Activated CD8-positive, alpha-beta memory T cell treated with anti-CD3 and anti-CD28 coated beads for 36 hours (primary cell): Measurements from ENCODE around the gene PALD1. TPM values are rescaled to one million over a fixed set of nuclear protein-coding genes. Genes with fewer than 3 reads are reported as not detected.

Experiments used
- CTCF ChIA-PET: fragments of 350-600 bp; sonication (Branson Sonifier 250); formaldehyde crosslinking; loops from one replicate; lab custom pipeline; 2021; ENCODE audit warnings: antibody characterized with exemption; lab: Charles Lee
- POLR2A ChIA-PET: fragments of 350-600 bp; sonication (Branson Sonifier 250); formaldehyde crosslinking; loops from one replicate; lab custom pipeline; 2021; ENCODE audit warnings: antibody characterized with exemption; lab: Charles Lee
- total RNA-seq, 2 experiments: library from RNA; stranded (reverse); gene quantifications; one replicate each; pipeline ENCODE4 v1.2.3, GENCODE V29; 2021

PALD1 gene
- total RNA-seq, 2 experiments from 2014 or later = 0.46 to 0.55 TPM

DNA sequence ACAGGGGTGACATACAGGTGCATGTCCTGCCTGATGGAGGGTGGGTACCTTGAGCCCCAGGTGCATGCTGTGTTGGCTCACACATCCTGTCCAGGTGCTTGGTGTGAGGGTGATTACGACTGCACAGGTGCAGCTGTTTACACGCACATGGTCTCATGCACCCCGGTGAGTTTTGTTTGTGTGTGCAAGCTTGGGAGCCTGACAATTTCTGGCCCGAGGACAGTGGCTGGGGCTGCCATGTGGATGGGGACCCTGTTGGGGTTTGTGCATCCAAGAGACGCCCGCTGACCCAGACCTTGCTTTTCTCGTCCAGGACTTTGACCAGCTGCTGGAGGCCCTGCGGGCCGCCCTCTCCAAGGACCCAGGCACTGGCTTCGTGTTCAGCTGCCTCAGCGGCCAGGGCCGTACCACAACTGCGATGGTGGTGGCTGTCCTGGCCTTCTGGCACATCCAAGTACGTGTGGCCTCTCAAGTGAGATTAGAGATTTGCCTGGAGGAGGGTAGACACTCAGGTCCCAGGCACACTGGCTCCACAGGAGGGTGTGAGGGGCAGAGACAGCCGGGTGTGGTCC lies 62.3 kb downstream of the PALD1 start:
- ChIA-PET POLR2A (no interaction called here), CTCF (interaction anchor here (0.9 to 1.1 kb wide), 2 partner anchors 78 to 80 kb away, joined by 3 to 5 read pairs; no protein-coding TSS in a partner anchor)

DNA sequence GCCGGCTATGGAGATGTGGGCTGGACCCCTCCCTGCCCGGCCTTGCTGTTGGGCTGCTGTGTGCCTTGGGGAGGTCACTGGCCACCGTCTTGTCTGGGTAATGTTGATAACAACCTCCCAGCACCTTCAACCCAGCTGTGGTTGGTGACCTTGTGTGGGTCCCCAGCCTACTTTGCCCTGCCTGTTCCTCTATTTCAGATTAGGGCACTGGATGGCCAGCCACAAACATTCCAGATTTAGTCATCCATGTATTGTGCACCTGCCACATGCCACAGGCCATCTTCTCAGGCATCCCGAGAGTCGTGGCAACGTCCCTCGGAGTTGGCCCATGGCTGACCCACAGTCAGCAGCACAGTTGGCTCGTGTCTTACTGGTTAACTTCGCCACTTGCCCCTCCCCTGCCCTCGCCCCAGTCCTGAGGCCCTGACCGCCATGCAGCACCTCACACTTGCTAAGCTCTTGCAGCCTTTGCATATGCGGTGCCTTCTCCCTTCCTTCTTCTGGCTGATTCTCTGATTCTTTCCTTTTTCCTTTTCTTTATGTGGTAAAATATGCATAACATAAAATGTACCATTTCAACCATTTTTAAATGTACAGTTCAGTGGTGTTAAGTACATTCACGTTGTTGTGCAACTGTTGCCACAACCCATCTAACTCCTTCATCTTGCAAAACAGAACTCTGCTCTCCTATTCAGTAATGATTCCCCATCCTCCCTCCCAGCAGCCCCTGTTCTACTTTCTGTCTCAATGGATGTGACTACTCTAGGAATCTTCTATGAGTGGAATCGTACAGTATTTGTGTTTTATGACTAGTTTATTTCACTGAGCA lies 63.4 kb downstream of the PALD1 start:
- CTCF ChIA-PET = interaction anchor here (0.8 kb wide), 1 partner anchor 80 kb away, joined by 4 read pairs; no protein-coding TSS in a partner anchor
- POLR2A ChIA-PET = no interaction called here

DNA sequence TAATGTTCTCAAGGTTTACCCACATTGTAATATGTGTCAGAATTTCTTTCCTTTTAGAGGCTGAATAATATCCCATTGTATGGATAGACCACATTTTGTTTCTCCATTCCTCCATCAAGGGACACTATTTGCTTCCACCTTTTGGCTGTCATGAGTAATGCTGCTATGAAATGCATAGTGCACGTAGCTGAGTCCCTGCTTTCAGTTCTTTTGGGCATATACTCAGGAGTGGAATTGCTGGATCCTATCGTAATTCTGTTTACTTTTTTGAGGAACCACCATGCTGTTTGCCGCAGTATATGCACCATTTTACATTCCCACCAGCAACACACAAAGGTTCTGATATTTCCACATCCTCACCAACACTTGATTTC lies 64.0 kb downstream of the PALD1 start:
- CTCF ChIA-PET = no interaction called here
- POLR2A ChIA-PET = no interaction called here

DNA sequence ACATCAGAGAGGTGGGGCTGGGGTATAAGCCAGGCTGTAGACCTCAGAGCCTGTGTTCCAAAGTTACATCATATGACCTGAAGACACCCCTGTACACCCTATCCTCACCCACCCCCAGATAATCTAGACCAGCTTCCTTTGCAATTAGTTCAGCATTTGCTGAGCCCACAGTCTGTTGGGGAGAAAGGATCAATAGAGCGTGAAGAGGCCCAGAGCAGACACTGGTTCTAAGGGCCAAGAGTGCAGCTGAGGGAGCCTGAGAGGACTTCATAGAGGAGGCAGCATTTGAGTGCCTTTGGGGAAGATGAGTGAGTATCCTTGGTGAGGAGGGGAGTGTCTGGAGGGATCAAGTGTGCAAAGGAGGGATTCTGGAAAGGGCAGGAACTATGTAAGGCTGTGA lies 65.3 kb downstream of the PALD1 start:
- ChIA-PET CTCF (no interaction called here), POLR2A (interaction anchor here (0.5 kb wide), 1 partner anchor 128 kb away, joined by 3 read pairs; no protein-coding TSS in a partner anchor)

DNA sequence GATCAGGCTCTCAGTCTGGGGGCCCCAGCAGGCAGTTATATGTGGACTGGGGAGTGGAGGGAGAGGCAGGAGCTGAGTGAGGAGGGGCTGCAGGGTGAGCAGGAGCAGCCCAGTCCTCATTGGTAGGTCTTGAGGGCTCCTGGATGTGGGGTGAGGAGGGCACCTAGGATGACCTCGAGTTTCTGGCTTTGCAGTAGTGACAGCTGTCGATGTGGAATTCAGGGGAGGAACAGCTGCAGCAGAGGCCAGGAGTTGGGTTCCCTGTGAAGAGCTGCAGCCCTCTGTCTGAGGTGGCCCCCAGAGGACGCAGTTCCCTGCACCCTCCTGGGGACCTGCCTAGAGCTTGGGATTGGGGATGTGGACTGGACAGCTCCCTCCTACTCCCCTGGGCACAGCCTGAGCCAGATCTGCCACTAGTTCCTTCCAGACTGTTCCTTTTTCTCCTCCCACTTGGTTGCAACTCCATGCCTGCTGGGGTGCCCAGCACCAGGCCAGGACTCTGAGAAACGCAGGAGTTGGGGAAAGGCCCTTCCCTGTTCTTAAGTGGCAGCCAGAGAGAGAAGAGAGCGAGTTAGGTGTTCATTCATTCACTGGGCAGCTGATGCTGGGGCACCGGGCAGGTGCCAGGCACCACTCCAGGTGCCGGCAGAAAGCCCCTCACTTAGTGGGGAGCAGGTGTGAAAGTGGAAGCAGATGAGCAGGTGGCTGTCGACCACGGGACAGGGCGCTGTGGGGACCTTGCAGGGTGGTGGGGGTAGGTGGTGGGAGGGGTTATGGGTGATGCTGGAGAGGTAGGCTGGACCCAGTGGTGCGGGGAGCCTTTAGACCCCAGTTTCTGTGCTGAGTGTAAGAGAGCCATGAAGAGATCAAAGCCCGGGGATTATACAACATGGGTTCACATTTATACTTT lies 66.1 kb downstream of the PALD1 start:
- ChIA-PET POLR2A (interaction anchor here (0.5 to 0.6 kb wide), 2 partner anchors 46 to 129 kb away, joined by 3 to 6 read pairs; no protein-coding TSS in a partner anchor), CTCF (no interaction called here)

DNA sequence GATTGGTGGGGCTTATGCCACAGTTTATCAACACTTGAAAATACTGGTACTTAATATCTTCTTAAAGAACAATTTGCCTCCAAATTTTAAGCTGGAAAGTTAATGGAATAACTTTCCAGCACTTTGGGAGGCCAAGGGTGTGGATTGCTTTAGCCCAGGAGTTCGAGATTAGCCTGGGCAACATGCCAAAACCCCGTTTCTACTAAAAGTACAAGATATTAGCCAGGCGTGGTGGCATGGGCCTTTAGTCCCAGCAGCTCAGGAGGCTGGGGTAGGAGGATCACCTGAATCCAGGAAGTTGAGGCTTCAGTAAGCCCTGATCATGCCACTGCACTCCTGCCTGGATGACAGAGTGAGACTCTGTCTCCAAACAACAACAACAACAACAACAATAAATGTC lies 68.0 kb downstream of the PALD1 start:
- ChIA-PET POLR2A (no interaction called here), CTCF (interaction anchor here (1.9 kb wide), 1 partner anchor 12 kb away, joined by 4 read pairs; no protein-coding TSS in a partner anchor)

DNA sequence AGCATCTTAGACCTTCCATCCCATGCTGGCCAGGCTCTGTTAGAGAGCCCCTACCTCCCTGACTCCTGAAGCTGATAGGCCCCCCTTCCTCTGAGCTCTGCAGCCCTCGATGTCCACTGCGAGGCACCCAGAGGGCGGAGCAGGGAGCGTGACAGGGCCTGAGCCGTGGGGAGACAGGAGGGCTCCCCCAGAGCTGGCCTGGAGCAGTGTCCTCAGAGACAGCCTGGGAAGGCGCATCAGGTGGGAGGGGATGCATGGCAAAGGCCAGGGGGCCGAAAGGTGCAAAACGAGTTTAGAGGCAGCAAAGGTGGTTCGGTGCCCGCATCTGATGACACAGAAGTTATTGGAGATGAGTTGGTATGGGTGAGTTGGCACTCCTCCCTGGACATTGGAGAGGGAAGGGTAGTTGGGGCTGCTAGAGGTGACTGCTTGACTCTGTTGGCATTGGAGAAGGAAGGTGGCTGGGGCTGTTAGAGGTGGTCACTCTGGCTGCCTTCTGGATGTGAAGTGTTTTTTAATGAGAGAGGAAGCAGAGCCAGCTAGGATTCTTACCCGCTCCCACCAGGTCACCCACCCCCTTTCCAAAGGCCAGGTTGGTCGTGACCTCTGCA lies 70.9 kb downstream of the PALD1 start:
- POLR2A ChIA-PET = no interaction called here
- CTCF ChIA-PET = interaction anchor here (0.7 to 4.9 kb wide), 13 partner anchors 9 to 331 kb away, joined by 3 to 39 read pairs (median 3); partner anchors contain the start of gene ADAMTS14

DNA sequence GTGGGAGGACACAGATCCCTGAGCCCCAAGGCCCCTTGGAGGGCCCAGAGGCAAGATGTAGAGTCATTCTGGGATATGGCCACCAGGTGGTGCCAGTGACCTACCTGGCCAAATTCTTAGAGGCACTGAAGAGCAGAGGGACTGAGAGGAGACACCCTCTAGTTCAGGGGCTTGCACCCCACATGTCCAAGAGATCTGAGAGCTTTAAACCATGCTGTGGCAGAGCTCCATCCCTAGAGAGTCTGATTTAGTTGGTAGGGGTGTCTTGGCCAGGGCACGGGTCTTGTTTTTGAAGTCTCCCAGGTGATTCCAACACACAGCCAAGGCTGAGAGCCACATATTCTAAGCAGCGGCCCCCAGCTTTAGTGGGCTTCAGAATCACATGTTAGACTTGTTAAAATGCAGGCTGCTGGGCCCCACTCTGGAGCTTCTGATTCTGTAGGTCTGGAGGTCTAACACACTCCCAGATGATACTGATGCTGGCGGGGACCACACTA lies 71.4 kb downstream of the PALD1 start:
- POLR2A ChIA-PET = interaction anchor here (0.6 kb wide), 1 partner anchor 91 kb away, joined by 4 read pairs; no protein-coding TSS in a partner anchor
- CTCF ChIA-PET = interaction anchor here (0.7 to 4.9 kb wide), 13 partner anchors 9 to 331 kb away, joined by 3 to 39 read pairs (median 4); no protein-coding TSS in a partner anchor

DNA sequence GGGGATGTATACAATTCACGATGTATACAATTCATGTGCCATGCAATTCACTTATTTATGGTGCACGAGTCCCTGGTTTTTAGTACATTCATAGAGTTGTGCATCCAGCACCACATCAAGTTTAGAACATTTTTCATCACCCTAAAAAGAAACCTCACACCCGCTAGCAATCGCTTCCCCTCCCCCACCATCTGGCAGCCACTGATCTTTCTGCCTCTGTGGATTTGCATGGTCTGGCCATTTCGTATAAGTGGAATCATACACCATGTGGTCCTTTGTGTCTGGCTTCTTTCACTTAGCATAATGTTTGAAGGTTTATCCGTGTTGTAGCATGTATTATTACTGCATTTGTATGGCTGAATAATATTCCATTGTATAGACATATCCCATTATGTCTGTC lies 71.9 kb downstream of the PALD1 start:
- ChIA-PET POLR2A (interaction anchor here (0.6 kb wide), 1 partner anchor 91 kb away, joined by 4 read pairs; no protein-coding TSS in a partner anchor), CTCF (interaction anchor here (0.7 to 4.9 kb wide), 11 partner anchors 8 to 209 kb away, joined by 3 to 39 read pairs (median 5); no protein-coding TSS in a partner anchor)

DNA sequence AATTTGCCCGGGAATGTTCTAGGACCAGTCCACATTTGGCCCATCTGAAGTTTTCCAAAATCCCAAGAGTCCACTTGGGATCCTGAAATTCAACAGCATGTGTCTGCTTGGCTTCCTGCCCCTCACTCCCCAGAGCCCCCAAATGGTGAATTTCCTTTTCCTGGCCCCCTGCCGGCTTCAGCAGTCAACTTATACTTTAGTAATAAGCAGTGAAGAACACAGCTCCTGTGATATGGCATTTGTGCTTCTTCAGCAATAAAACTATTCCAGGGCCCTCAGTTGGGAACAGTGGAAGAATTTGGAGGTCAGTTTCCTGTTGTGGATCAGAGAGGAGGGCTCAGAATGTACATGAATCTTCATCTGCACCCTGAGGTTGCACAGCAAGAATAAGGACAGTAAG lies 72.9 kb downstream of the PALD1 start:
- CTCF ChIA-PET = interaction anchor here (0.7 to 4.9 kb wide), 6 partner anchors 17 to 352 kb away, joined by 3 to 39 read pairs (median 4); no protein-coding TSS in a partner anchor
- POLR2A ChIA-PET = no interaction called here

DNA sequence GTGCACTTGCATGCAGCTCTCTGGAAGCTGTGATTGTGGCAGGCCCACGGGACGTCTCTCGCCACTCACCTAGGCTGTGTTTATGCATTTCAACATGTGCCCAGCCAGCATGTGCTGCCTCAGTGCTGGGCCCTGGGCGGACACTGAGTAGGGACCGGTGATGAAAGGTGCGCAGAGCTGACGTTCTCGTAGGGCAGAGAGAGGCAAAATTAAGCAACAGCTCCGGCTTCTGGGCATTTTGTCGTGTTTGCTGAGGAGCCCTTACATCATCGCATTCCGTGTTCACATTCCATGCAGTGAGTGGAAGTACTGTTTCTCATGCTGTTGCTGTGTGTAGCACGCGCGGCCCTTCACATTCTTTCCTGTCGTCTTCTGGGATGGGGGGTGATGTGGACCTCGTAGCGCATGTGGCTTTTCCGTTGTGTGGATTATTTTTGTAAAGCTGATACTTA lies 73.4 kb downstream of the PALD1 start:
- ChIA-PET CTCF (interaction anchor here (1.0 to 4.9 kb wide), 3 partner anchors 17 to 351 kb away, joined by 3 to 39 read pairs (median 4); no protein-coding TSS in a partner anchor), POLR2A (no interaction called here)

DNA sequence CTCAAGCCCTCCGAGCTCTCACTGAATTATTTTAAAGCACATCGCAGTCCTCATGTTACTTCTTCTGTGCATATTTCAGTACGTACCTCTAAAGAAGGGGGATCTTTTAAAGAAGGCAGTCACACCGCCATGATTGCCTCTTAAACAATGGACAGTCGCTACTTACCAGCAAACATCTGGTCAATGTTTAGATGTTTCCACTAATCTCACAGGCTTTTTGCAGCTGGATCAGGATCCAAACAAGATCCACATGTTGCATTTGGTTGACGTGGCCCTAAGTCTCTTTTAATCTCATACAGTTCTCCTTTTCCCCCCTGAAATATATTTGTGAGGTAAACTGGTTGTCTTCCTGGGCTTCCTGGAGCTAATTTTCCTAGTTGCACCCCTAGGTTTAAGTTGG lies 74.0 kb downstream of the PALD1 start:
- POLR2A ChIA-PET = no interaction called here
- CTCF ChIA-PET = interaction anchor here (4.9 kb wide), 1 partner anchor 207 kb away, joined by 39 read pairs; no protein-coding TSS in a partner anchor

DNA sequence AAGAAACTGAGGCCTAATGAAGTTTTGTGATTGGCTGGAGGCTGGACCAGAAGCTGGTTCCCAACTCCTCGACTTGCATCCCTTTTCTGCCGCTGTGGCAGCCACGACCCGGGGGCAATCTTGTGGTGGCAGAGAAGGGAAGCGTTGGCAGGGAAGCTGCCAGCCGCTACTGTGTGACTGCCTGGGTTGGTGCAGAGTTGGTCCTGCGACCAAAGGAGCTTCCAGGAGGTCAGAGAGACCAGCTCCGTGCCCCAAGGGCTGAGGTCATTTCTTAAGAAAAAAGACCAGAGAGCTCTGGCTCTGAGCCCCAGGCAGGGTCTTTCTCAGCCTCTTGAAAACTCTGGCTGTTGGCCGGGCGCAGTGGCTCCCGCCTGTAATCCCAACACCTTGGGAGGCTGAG lies 76.8 kb downstream of the PALD1 start:
- POLR2A ChIA-PET = no interaction called here
- CTCF ChIA-PET = no interaction called here

DNA sequence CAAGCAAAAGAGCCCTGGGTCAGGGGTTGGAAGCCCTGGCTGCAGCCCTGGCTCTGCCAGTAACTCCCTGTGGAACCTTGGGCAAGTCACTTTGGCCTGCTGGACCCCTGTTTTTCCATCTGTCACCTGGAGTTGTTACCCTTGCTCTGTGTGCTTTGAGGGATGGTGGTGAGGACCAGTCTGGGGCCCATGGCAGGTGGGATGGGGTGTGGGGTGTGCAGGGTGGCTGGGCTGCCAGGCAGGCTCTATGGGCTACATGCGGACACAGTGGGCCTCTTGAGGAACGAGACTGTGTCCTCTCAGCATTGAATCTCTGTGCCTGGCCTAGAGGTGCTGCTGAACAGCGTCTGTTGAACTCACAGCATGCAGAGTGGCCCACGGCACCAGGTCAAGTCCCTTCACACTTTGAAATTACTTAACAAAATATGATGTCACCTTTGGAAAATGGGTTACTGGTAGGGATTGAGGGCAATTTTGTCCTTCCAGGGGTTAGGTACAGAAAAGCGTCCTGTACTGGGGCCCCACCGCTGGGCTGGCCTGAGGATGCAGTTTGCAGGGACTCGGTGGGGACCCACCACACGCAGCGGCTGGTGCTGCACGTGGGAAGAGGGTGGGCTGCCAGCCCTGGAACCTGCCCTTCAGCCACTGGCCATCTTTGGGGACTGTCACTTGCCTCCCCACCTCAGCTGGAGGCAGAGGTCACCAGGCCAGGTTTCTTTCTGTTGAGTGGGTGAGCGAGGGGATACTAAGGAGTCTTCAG lies 78.7 kb downstream of the PALD1 start:
- POLR2A ChIA-PET = no interaction called here
- CTCF ChIA-PET = interaction anchor here (2.2 kb wide), 1 partner anchor 203 kb away, joined by 19 read pairs; no protein-coding TSS in a partner anchor

DNA sequence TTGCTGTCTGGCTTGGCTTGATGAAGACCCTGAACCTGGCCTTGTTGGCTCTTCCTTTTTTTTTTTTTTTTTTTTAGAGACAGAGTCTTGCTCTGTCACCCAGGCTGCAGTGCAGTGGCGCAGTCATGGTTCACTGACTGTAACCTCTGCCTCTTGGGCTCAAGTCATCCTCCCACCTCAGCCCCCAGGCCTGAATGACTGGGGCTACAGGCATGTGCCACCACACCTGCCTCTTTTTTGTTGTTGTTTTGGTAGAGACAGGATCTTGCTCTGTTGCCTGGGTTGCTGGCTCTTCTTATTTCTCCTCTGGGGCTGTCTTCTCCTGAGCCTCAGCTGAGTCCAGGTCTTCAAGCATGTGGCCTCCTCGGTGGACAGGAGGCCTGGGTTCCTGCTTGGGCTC lies 79.3 kb downstream of the PALD1 start:
- CTCF ChIA-PET = interaction anchor here (1.7 to 4.6 kb wide), 5 partner anchors 8 to 202 kb away, joined by 8 to 41 read pairs (median 12); no protein-coding TSS in a partner anchor

DNA sequence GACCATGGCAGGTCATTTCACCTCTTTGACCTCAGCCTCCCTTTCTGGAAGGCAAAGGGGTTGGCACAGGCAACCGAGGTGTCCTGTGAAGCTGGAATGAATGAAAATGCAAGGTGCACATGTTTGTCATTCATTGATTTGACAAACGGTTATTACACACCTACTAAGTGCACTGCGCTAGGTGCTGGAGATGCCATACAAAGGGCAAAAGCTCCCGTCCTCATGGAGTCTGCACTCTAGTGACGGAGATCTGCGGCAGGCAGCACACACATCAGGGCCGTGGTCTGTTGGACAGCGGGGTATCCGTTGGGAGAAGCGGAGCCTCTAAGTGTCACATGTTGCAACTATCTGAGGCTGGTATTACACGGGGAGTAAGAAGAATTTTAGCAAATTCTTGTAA lies 79.7 kb downstream of the PALD1 start:
- ChIA-PET POLR2A (interaction anchor here (0.5 to 1.1 kb wide), 2 partner anchors 10 to 44 kb away, joined by 3 to 4 read pairs; partner anchors contain the start of gene PRF1), CTCF (interaction anchor here (1.0 to 4.6 kb wide), 11 partner anchors 8 to 258 kb away, joined by 3 to 41 read pairs (median 6); no protein-coding TSS in a partner anchor)

More for the DNA sequence above, 79.3 kb downstream of the PALD1 start:
- POLR2A ChIA-PET = interaction anchor here (0.5 kb wide), 1 partner anchor 10 kb away, joined by 3 read pairs; no protein-coding TSS in a partner anchor
